GM12878 (cell line): ENCODE measurements around the gene COX17. TPM values are rescaled to one million over a fixed set of nuclear protein-coding genes. Genes with fewer than 3 reads are reported as not detected.
A peak's percentile ranks its signal among the peaks of the same experiment; 100 is the strongest.

ENCODE experiments used
- ATAC-seq: fragments of 200-7000 bp; cut with Tn5 transposase; 3 replicates; pipeline ENCODE4 v1.9.1; 2020; ENCODE audit warnings: mild to moderate bottlenecking, moderate library complexity
- BruUV-seq: library from RNA; stranded (reverse); fragments of 400-500 nt; replicated peaks from 2 replicates; lab custom pipeline; 2021; lab: Mats Ljungman, UMichigan
- CTCF ChIA-PET: fragments of 300-600 bp; sonication (Branson Sonifier 250); formaldehyde crosslinking; extraction: SDS; loops from one replicate; lab custom pipeline; 2021; ENCODE audit warnings: inconsistent platforms; lab: Yijun Ruan, JAX
- POLR2A ChIA-PET: fragments of 350-600 bp; formaldehyde crosslinking; extraction: SDS; loops from one replicate; lab custom pipeline; 2021; ENCODE audit warnings: inconsistent platforms; lab: Charles Lee
- RAD21 ChIA-PET: fragments of 300-600 bp; sonication (Branson Sonifier 250); formaldehyde crosslinking; loops from one replicate; lab custom pipeline; 2023; ENCODE audit warnings: antibody characterized with exemption; ENCODE audit not compliant: unreplicated experiment; lab: Charles Lee
- SMC1A ChIA-PET: fragments of 300-600 bp; sonication (Branson Sonifier 250); formaldehyde crosslinking; loops from one replicate; lab custom pipeline; 2023; ENCODE audit not compliant: unreplicated experiment, uncharacterized antibody; lab: Charles Lee
- DNase-seq: peaks from one replicate; pipeline ENCODE4 v3.0.0-alpha.2; 2011; ENCODE audit warnings: low read depth, low spot score
- FAIRE-seq: peaks from 3 replicates; lab custom pipeline; 2011; peaks lifted over from hg19 to GRCh38; lab: Jason Lieb, UNC
- H2AFZ ChIP-seq: 2 replicates; pipeline ENCODE4 v1.6.0; 2011; ENCODE audit warnings: low read depth, low read length, control low read depth; ENCODE audit not compliant: control insufficient read depth
- H3K27ac ChIP-seq: 2 replicates; pipeline ENCODE4 v1.5.1; 2011; ENCODE audit warnings: control low read depth; ENCODE audit not compliant: control insufficient read depth, insufficient read depth
- H3K27me3 ChIP-seq, 2 experiments: replicated peaks in 1 of 2; 2 replicates each; pipeline versions ENCODE4 v1.6.0 to v1.6.1; 2011; ENCODE audit warnings: low read length in 1 of 2; ENCODE audit not compliant: control insufficient read depth in 2 of 2, insufficient read depth in 2 of 2
- H3K36me3 ChIP-seq, 2 experiments: 2 replicates each; pipeline ENCODE4 v1.5.1; 2011; ENCODE audit warnings: low read length in 1 of 2; ENCODE audit not compliant: control insufficient read depth in 2 of 2, insufficient read depth in 2 of 2
- H3K4me1 ChIP-seq: 2 replicates; pipeline ENCODE4 v1.6.1; 2011; ENCODE audit warnings: mild to moderate bottlenecking, low read length, moderate library complexity, mixed read lengths; ENCODE audit not compliant: control insufficient read depth, insufficient read depth
- H3K4me2 ChIP-seq: 2 replicates; pipeline ENCODE4 v1.6.0; 2011; ENCODE audit warnings: control low read depth; ENCODE audit not compliant: control insufficient read depth, insufficient read depth
- H3K4me3 ChIP-seq: fragments of 200-600 bp; sonication (generic); 2 replicates; pipeline ENCODE4 v1.5.1; 2016
- H3K79me2 ChIP-seq: 2 replicates; pipeline ENCODE4 v1.6.0; 2011; ENCODE audit warnings: low read length; ENCODE audit not compliant: control insufficient read depth, insufficient read depth
- H3K9ac ChIP-seq: 2 replicates; pipeline ENCODE4 v1.8.0; 2011; ENCODE audit warnings: low read length, control low read depth, mixed read lengths; ENCODE audit not compliant: control insufficient read depth, insufficient read depth
- H3K9me3 ChIP-seq: replicated peaks from 3 replicates; pipeline ENCODE4 v1.5.1; 2011; ENCODE audit warnings: mild to moderate bottlenecking, low read length; ENCODE audit not compliant: control insufficient read depth, insufficient read depth
- H4K20me1 ChIP-seq: 2 replicates; pipeline ENCODE4 v1.6.0; 2011; ENCODE audit not compliant: control insufficient read depth, insufficient read depth
- CEBPZ ChIP-seq: fragments of 150-350 bp; IDR thresholded peaks from 2 replicates; pipeline ENCODE4 v1.6.1; 2016; ENCODE audit warnings: low read depth, low read length
- GATAD2B ChIP-seq: fragments of 450-650 bp; conservative IDR thresholded peaks from 2 replicates; pipeline ENCODE4 v1.6.1; 2017; ENCODE audit warnings: low read depth, mild to moderate bottlenecking, moderate library complexity
- HDGF ChIP-seq: fragments of 450-650 bp; IDR thresholded peaks from 2 replicates; pipeline ENCODE4 v1.6.1; 2016; ENCODE audit warnings: antibody characterized with exemption
- KAT2A ChIP-seq: conservative IDR thresholded peaks from 2 replicates; pipeline ENCODE4 v1.6.1; 2011; ENCODE audit warnings: low read depth, low read length; ENCODE audit not compliant: control insufficient read depth
- KLF5 ChIP-seq: fragments of 450-650 bp; IDR thresholded peaks from 2 replicates; pipeline ENCODE4 v1.6.1; 2014; ENCODE audit warnings: mild to moderate bottlenecking; ENCODE audit not compliant: partially characterized antibody
- MYC ChIP-seq: IDR thresholded peaks from 2 replicates; pipeline ENCODE4 v1.6.1; 2011; ENCODE audit warnings: mild to moderate bottlenecking, low read length, moderate library complexity, inconsistent platforms; ENCODE audit not compliant: insufficient read depth, insufficient replicate concordance, insufficient read length, severe bottlenecking
- POU2F2 ChIP-seq: IDR thresholded peaks from 3 replicates; pipeline ENCODE4 v1.6.1; 2011; ENCODE audit warnings: low read depth, mild to moderate bottlenecking, low read length, borderline replicate concordance
- SMARCA5 ChIP-seq: fragments of 450-650 bp; IDR thresholded peaks from 2 replicates; pipeline ENCODE4 v1.6.1; 2017; ENCODE audit warnings: mild to moderate bottlenecking
- STAT1 ChIP-seq: fragments of 450-650 bp; conservative IDR thresholded peaks from 2 replicates; pipeline ENCODE4 v1.6.1; 2014; ENCODE audit warnings: antibody characterized with exemption, mild to moderate bottlenecking
- ZNF217 ChIP-seq: fragments of 450-650 bp; IDR thresholded peaks from 2 replicates; pipeline ENCODE4 v1.6.1; 2017; ENCODE audit warnings: antibody characterized with exemption, mild to moderate bottlenecking
- ZNF592 ChIP-seq: fragments of 450-650 bp; IDR thresholded peaks from 2 replicates; pipeline ENCODE4 v1.6.1; 2017; ENCODE audit warnings: mild to moderate bottlenecking, moderate library complexity
- WGBS: methylation state at CpG from one replicate; pipeline ENCODE4 v1.1.6; 2016; ENCODE audit warnings: low lambda C conversion rate; ENCODE audit not compliant: insufficient replicate concordance, insufficient coverage; ENCODE audit errors: missing lambda C conversion rate; 5-methylcytosine and 5-hydroxymethylcytosine counted together
- in situ Hi-C: fragments of 300-500 bp; cut with MboI; formaldehyde crosslinking; loops from 9 replicates; pipeline ENCODE4 v1.14.3; 2018; ENCODE audit warnings: mixed read lengths
- intact Hi-C: fragments of 100-400 bp; cut with micrococcal nuclease; formaldehyde crosslinking; loops from one replicate; pipeline ENCODE4 v1.14.2; 2022; ENCODE audit not compliant: unreplicated experiment
- polyA plus RNA-seq, 11 experiments: library from polyadenylated mRNA; depleted of rRNA in 4 of 11; unstranded in 6 of 11; stranded (reverse) in 5 of 11; fragments of >200 nt; fragmentation: Nextera tagmentation in 4 of 11; fragmentation: Illumina TruSeq in 1 of 11; extraction: Ambion mirVana in 4 of 11; extraction: Trizol in 1 of 11; gene quantifications; 1 replicate in 1 of 11; 2 replicates in 10 of 11; pipeline versions ENCODE4 v1.2.1 to v1.2.3, GENCODE V29; 2011 to 2016; ENCODE audit warnings: inconsistent platforms in 2 of 11, missing spikeins in 2 of 11, low read depth in 1 of 11
- total RNA-seq, 4 experiments: library from RNA; depleted of rRNA in 3 of 4; stranded (reverse); fragments of >200 nt in 3 of 4; fragmentation: Illumina TruSeq in 1 of 4; extraction: Trizol in 1 of 4; gene quantifications; 2 replicates each; pipeline versions ENCODE4 v1.2.1 to v1.2.3, GENCODE V29; 2013 to 2021
- TF ChIP-seq, protein P1 (sequence below): IDR thresholded peaks from 2 replicates; pipeline ENCODE4 v1.6.1; 2011; ENCODE audit warnings: borderline replicate concordance, low read depth, mild to moderate bottlenecking, moderate library complexity, low read length; ENCODE audit not compliant: insufficient read depth, poor library complexity, severe bottlenecking

The COX17 gene
- total and polyA plus RNA-seq, 10 of the 15 experiments (the other 5 are each of a cell fraction or from before 2014, with no cell fraction given), result 111 to 717 (median 243) TPM

GRCh38 chr3:119700269-119700919 is 23.2 kb upstream of the COX17 start (continued):
- TF ChIP-seq CEBPZ (no peak), MYC (no peak)
- TF ChIP-seq, protein P1, sequence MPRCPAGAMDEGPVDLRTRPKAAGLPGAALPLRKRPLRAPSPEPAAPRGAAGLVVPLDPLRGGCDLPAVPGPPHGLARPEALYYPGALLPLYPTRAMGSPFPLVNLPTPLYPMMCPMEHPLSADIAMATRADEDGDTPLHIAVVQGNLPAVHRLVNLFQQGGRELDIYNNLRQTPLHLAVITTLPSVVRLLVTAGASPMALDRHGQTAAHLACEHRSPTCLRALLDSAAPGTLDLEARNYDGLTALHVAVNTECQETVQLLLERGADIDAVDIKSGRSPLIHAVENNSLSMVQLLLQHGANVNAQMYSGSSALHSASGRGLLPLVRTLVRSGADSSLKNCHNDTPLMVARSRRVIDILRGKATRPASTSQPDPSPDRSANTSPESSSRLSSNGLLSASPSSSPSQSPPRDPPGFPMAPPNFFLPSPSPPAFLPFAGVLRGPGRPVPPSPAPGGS, result peak; percentile 83

- Histone ChIP-seq H3K4me1 (peaks cover 36% of the 10 kb centered on the region), H2AFZ (peak overlapping the region; percentile 76), H3K4me2 (peak overlapping the region; percentile 39), H3K9me3 (peaks cover 12% of the 10 kb centered on the region), H4K20me1 (no peaks in the 10 kb centered on the region), H3K27me3 (no peaks in the 10 kb centered on the region), H3K9ac (no peak overlapping the region), H3K4me3 (no peak overlapping the region), H3K36me3 (no peaks in the 10 kb centered on the region), H3K27ac (peak overlapping the region; percentile 71), H3K79me2 (no peaks in the 10 kb centered on the region; the same call in 1 of the 2 replicates)
- under 1% methylated on average over 5 of the region's 5 CpGs for WGBS
- ChIA-PET SMC1A (interaction anchor here (0.8 to 10.7 kb wide), 8 partner anchors 9 to 450 kb away, joined by 3 to 106 read pairs (median 5); partner anchors contain the start of gene COX17), CTCF (interaction anchor here (0.7 to 11.0 kb wide), 4 partner anchors 17 to 233 kb away, joined by 3 to 167 read pairs (median 19); partner anchors contain the start of genes COX17 and TMEM39A), POLR2A (interaction anchor here (0.7 to 1.8 kb wide), 5 partner anchors 15 to 396 kb away, joined by 3 to 10 read pairs (median 5); no protein-coding TSS in a partner anchor), RAD21 (interaction anchor here (1.3 to 3.6 kb wide), 3 partner anchors 16 to 97 kb away, joined by 3 to 18 read pairs (median 11); no protein-coding TSS in a partner anchor)
- no TSS peak for BruUV-seq
- FAIRE-seq (no peak), DNase-seq (peak; percentile 80), ATAC-seq (peak; percentile 88)
- in situ Hi-C loops (loop anchor here (25.0 kb wide), 1 partner anchor 410 kb away; the partner anchor contains the start of gene ARHGAP31), intact Hi-C loops (loop anchor here (1.0 kb wide), 1 partner anchor 97 kb away; no protein-coding TSS in a partner anchor)
- TF ChIP-seq HDGF (no peak), POU2F2 (peak; percentile 83; the same call in 1 of the 3 replicates), ZNF592 (no peak), KAT2A (no peak), STAT1 (no peak), SMARCA5 (no peak), ZNF217 (no peak), KLF5 (no peak), GATAD2B (peak; percentile 73)
These were observed 20.2 kb upstream of the COX17 start for GRCh38 chr3:119697394-119697793.
